GM06990 (cell line): ENCODE results near the gene SERTAD3.

ENCODE experiments used
- DNase-seq: peaks from one replicate; pipeline ENCODE4 v3.0.0-alpha.2; 2011; ENCODE audit not compliant: insufficient read length; ENCODE audit errors: extremely low read depth
- H3K27me3 ChIP-seq: replicated peaks from 2 replicates; pipeline ENCODE4 v1.6.0; 2011; ENCODE audit warnings: low read length; ENCODE audit not compliant: control insufficient read depth, insufficient read depth
- H3K36me3 ChIP-seq: 2 replicates; pipeline ENCODE4 v1.5.1; 2011; ENCODE audit warnings: low read length; ENCODE audit not compliant: control insufficient read depth, insufficient read depth
- H3K4me3 ChIP-seq: replicated peaks from 2 replicates; pipeline ENCODE4 v1.5.1; 2011; ENCODE audit warnings: low read depth, mild to moderate bottlenecking, control low read depth, low read length
- CTCF ChIP-seq: IDR thresholded peaks from 2 replicates; pipeline ENCODE4 v1.5.1; 2011; ENCODE audit warnings: low read length, control low read depth, mild to moderate bottlenecking, inconsistent platforms; ENCODE audit not compliant: insufficient read depth, poor library complexity, severe bottlenecking

SERTAD3 gene

GRCh38 chr19:40395956-40396355 lies 48.2 kb downstream of the SERTAD3 start:
- no peak overlapping the region for H3K4me3 ChIP-seq
- no peak for DNase-seq
- H3K36me3 ChIP-seq = no peaks in the 10 kb centered on the region
- H3K27me3 ChIP-seq = no peaks in the 10 kb centered on the region; the same call in 1 of the 2 replicates
- TF ChIP-seq CTCF = no peak

- DNase-seq = no peak
- TF ChIP-seq CTCF = no peak
- Histone ChIP-seq H3K27me3 (no peaks in the 10 kb centered on the region; the same call in 1 of the 2 replicates), H3K4me3 (no peak overlapping the region), H3K36me3 (no peaks in the 10 kb centered on the region)
Observed at GRCh38 chr19:40394816-40395210, 49.3 kb downstream of the SERTAD3 start.

GRCh38 chr19:40393894-40394815 lies 50.0 kb downstream of the SERTAD3 start:
- TF ChIP-seq CTCF = no peak
- Histone ChIP-seq H3K27me3 (no peaks in the 10 kb centered on the region; the same call in 1 of the 2 replicates), H3K4me3 (no peak overlapping the region), H3K36me3 (no peaks in the 10 kb centered on the region)
- no peak for DNase-seq

- Histone ChIP-seq H3K4me3 (no peak overlapping the region), H3K36me3 (no peaks in the 10 kb centered on the region), H3K27me3 (no peaks in the 10 kb centered on the region; the same call in 1 of the 2 replicates)
- TF ChIP-seq CTCF = peak; percentile 39
- DNase-seq = no peak
Observed at GRCh38 chr19:40392894-40393517, 51.1 kb downstream of the SERTAD3 start.

- no peak for DNase-seq
Observed at GRCh38 chr19:40392123-40392522, 52.0 kb downstream of the SERTAD3 start.

More at GRCh38 chr19:40392123-40392522, 52.0 kb downstream of the SERTAD3 start:
- Histone ChIP-seq H3K27me3 (no peaks in the 10 kb centered on the region), H3K36me3 (no peaks in the 10 kb centered on the region), H3K4me3 (no peak overlapping the region)
- TF ChIP-seq CTCF = no peak
